H1 (cell line): Measurements from ENCODE around the gene MORN2. TPM values are rescaled to one million over a fixed set of nuclear protein-coding genes. Genes with fewer than 3 reads are reported as not detected.

Source experiments
- polyA plus RNA-seq, 7 experiments: library from polyadenylated mRNA; depleted of rRNA in 3 of 7; stranded (reverse) in 5 of 7; unstranded in 2 of 7; fragments of >200 nt in 5 of 7; fragments of 200-250 nt in 2 of 7; gene quantifications; 1 replicate in 5 of 7; 2 replicates in 1 of 7; 4 replicates in 1 of 7; pipeline versions ENCODE4 v1.2.1 to v1.2.3, GENCODE V29; 2011 to 2013; ENCODE audit warnings: missing spikeins in 2 of 7, mixed read lengths in 2 of 7
- total RNA-seq: library from RNA; stranded (reverse); fragmentation: NEBNext Ultra II Directional; extraction: Animal tissue kit (Norgen Biotek cat#: 25700); gene quantifications from 2 replicates; pipeline ENCODE4 v1.2.1, GENCODE V29; 2021
- TF ChIP-seq, protein P1 (sequence below): fragments of 300-600 bp; sonication (generic); IDR thresholded peaks from 2 replicates; pipeline ENCODE4 v1.7.1; 2012; ENCODE audit warnings: low read length, moderate library complexity, mild to moderate bottlenecking, inconsistent platforms; ENCODE audit not compliant: insufficient replicate concordance

The MORN2 gene
- total and polyA plus RNA-seq, 2 of the 8 experiments (the other 6 are each of a cell fraction or from before 2014, with no cell fraction given), result 7.2 to 11.3 TPM

DNA sequence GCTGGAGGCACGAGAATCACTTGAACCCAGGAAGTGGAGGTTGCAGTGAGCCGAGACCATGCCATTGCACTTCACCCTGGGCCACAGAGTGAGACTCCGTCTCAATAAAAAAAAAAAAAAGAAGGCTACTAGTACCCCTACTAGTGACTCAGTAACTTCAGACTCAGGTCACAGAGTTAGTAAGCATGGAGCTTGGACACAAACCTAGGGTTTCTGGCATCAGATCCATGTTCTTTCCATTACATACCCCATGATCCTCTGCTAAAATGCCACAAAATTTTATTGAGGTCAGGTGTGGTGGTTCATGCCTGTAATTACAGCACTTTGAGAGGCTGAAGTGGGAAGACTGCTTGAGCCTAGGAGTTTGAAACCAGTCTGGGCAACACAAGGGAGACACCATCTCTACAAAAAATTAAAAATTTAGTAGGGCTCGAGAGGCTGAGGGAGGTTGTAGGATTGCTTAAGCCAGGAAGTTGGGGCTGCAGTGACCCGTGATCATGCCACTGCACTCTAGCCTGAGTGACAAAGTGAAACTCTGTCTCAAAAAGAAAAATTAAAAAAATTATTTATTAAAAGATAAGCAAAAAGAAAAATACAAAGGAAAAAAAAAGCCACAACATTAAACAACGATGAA is 45.1 kb upstream of the MORN2 start (continued):
- TF ChIP-seq, protein P1, sequence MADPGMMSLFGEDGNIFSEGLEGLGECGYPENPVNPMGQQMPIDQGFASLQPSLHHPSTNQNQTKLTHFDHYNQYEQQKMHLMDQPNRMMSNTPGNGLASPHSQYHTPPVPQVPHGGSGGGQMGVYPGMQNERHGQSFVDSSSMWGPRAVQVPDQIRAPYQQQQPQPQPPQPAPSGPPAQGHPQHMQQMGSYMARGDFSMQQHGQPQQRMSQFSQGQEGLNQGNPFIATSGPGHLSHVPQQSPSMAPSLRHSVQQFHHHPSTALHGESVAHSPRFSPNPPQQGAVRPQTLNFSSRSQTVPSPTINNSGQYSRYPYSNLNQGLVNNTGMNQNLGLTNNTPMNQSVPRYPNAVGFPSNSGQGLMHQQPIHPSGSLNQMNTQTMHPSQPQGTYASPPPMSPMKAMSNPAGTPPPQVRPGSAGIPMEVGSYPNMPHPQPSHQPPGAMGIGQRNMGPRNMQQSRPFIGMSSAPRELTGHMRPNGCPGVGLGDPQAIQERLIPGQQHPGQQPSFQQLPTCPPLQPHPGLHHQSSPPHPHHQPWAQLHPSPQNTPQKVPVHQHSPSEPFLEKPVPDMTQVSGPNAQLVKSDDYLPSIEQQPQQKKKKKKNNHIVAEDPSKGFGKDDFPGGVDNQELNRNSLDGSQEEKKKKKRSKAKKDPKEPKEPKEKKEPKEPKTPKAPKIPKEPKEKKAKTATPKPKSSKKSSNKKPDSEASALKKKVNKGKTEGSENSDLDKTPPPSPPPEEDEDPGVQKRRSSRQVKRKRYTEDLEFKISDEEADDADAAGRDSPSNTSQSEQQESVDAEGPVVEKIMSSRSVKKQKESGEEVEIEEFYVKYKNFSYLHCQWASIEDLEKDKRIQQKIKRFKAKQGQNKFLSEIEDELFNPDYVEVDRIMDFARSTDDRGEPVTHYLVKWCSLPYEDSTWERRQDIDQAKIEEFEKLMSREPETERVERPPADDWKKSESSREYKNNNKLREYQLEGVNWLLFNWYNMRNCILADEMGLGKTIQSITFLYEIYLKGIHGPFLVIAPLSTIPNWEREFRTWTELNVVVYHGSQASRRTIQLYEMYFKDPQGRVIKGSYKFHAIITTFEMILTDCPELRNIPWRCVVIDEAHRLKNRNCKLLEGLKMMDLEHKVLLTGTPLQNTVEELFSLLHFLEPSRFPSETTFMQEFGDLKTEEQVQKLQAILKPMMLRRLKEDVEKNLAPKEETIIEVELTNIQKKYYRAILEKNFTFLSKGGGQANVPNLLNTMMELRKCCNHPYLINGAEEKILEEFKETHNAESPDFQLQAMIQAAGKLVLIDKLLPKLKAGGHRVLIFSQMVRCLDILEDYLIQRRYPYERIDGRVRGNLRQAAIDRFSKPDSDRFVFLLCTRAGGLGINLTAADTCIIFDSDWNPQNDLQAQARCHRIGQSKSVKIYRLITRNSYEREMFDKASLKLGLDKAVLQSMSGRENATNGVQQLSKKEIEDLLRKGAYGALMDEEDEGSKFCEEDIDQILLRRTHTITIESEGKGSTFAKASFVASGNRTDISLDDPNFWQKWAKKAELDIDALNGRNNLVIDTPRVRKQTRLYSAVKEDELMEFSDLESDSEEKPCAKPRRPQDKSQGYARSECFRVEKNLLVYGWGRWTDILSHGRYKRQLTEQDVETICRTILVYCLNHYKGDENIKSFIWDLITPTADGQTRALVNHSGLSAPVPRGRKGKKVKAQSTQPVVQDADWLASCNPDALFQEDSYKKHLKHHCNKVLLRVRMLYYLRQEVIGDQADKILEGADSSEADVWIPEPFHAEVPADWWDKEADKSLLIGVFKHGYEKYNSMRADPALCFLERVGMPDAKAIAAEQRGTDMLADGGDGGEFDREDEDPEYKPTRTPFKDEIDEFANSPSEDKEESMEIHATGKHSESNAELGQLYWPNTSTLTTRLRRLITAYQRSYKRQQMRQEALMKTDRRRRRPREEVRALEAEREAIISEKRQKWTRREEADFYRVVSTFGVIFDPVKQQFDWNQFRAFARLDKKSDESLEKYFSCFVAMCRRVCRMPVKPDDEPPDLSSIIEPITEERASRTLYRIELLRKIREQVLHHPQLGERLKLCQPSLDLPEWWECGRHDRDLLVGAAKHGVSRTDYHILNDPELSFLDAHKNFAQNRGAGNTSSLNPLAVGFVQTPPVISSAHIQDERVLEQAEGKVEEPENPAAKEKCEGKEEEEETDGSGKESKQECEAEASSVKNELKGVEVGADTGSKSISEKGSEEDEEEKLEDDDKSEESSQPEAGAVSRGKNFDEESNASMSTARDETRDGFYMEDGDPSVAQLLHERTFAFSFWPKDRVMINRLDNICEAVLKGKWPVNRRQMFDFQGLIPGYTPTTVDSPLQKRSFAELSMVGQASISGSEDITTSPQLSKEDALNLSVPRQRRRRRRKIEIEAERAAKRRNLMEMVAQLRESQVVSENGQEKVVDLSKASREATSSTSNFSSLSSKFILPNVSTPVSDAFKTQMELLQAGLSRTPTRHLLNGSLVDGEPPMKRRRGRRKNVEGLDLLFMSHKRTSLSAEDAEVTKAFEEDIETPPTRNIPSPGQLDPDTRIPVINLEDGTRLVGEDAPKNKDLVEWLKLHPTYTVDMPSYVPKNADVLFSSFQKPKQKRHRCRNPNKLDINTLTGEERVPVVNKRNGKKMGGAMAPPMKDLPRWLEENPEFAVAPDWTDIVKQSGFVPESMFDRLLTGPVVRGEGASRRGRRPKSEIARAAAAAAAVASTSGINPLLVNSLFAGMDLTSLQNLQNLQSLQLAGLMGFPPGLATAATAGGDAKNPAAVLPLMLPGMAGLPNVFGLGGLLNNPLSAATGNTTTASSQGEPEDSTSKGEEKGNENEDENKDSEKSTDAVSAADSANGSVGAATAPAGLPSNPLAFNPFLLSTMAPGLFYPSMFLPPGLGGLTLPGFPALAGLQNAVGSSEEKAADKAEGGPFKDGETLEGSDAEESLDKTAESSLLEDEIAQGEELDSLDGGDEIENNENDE, result no peak
